Stimulated activated memory B cell treated with anti-CD40 and anti-IgM and Interleukin-4, amounts not matched to agents 10 μg/mL and 1 μg/mL and 100 μg/mL, for 72 hours (primary cell): ENCODE data around the gene NR3C1.

Experiments
- ATAC-seq: fragments of 150-1000 bp; cut with Tn5 transposase; 2 replicates; pipeline ENCODE4 v1.10.0; 2021
- H3K27ac Mint-ChIP-seq: one replicate; pipeline ENCODE4 v1.8.0; 2022; ENCODE audit warnings: mild to moderate bottlenecking, mixed read lengths
- H3K27me3 Mint-ChIP-seq: one replicate; pipeline ENCODE4 v1.8.0; 2022; ENCODE audit warnings: mixed read lengths
- H3K36me3 Mint-ChIP-seq: one replicate; pipeline ENCODE4 v1.8.0; 2022; ENCODE audit warnings: mixed read lengths
- H3K4me1 Mint-ChIP-seq: one replicate; pipeline ENCODE4 v1.8.0; 2022; ENCODE audit warnings: mixed read lengths
- H3K4me3 Mint-ChIP-seq: one replicate; pipeline ENCODE4 v1.8.0; 2022; ENCODE audit warnings: mild to moderate bottlenecking, moderate library complexity, mixed read lengths
- H3K9me3 Mint-ChIP-seq: one replicate; pipeline ENCODE4 v1.8.0; 2022; ENCODE audit warnings: mixed read lengths

NR3C1 gene

DNA sequence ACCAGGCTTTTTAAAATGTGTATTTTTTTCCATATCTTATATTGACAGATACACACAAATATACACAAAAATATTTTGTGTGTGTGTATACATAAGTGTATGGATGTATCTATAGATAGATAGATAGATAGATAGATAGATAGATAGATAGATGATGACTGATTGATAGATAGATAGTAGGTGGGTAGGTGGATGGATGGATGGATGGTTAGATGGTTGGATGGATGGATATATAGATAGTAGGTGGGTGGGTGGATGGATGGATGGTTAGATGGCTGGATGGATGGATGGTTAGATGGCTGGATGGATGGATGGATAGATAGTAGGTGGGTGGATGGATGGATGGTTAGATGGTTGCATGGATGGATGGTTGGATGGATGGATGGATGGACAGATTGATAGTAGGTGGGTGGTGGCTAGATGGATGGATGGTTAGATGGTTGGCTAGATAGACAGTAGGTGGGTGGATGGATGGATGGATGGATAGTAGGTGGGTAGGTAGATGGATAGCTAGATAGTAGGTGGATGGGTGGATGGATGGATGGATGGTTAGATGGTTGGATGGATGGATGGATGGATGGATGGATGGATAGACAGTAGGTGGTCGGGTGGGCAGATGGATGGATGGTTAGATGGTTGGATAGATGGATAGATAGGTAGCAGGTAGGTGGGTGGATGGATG lies 156.2 kb downstream of the NR3C1 start:
- Mint-ChIP-seq H3K36me3 (no peaks in the 10 kb centered on the region), H3K9me3 (peaks cover 6% of the 10 kb centered on the region), H3K4me1 (peaks cover 4% of the 10 kb centered on the region), H3K27ac (no peak overlapping the region), H3K4me3 (no peak overlapping the region), H3K27me3 (no peaks in the 10 kb centered on the region)
- ATAC-seq: no peak

DNA sequence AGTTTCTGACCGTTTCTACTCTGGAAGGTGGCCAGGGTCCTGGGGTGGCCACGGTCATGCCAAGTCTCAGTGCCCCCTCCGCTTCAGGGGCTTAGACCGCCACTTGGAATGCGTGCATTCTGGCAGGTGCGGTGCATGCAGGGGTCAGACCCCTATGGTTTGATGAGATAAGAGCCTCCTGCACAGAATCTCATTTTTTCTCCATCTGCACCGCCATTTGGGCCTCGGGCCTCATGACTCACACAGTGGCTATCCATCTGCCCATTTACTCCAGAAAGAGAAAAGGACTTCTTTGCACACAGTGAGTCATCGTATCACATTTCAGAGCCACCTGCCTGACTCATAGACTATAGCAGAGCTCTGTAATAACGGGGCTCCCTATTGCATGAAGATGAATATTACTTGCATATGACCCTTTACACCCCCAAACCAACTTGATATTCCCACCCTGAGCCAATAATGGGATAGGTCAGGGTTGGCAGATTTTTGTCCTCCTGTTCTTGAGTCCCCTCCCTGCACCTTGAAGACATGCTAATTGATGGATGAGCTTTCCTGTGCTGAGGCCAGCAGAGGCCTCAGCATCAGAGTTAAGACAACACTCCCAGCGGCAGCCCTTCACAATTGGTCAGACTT lies 157.4 kb downstream of the NR3C1 start:
- H3K9me3 Mint-ChIP-seq: peaks cover 6% of the 10 kb centered on the region
- H3K27ac Mint-ChIP-seq: no peak overlapping the region
- no peaks in the 10 kb centered on the region for H3K27me3 Mint-ChIP-seq
- ATAC-seq: no peak
- H3K4me3 Mint-ChIP-seq: no peak overlapping the region
- H3K4me1 Mint-ChIP-seq: no peaks in the 10 kb centered on the region
- H3K36me3 Mint-ChIP-seq: no peaks in the 10 kb centered on the region

DNA sequence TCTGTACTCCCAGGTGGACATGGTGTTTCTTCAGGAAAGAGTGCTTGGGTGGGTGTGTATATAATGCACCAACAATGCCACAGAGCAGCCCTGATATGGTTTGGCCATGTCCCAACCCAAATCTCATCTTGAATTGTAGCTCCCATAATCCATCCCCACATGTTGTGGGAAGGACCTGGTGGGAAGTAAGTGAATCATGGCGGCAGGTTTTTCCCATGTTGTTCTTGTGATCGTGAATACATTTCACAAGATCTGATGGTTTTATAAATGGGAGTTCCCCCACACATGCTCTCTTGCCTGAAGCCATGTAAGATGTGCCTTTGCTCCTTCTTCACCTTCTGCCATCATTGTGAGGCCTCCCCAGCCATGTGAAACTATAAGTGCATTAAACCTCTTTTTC lies 158.5 kb downstream of the NR3C1 start:
- Mint-ChIP-seq H3K4me1 (no peaks in the 10 kb centered on the region), H3K27me3 (no peaks in the 10 kb centered on the region), H3K9me3 (peaks cover 6% of the 10 kb centered on the region), H3K36me3 (no peaks in the 10 kb centered on the region), H3K4me3 (no peak overlapping the region), H3K27ac (no peak overlapping the region)
- ATAC-seq: no peak

DNA sequence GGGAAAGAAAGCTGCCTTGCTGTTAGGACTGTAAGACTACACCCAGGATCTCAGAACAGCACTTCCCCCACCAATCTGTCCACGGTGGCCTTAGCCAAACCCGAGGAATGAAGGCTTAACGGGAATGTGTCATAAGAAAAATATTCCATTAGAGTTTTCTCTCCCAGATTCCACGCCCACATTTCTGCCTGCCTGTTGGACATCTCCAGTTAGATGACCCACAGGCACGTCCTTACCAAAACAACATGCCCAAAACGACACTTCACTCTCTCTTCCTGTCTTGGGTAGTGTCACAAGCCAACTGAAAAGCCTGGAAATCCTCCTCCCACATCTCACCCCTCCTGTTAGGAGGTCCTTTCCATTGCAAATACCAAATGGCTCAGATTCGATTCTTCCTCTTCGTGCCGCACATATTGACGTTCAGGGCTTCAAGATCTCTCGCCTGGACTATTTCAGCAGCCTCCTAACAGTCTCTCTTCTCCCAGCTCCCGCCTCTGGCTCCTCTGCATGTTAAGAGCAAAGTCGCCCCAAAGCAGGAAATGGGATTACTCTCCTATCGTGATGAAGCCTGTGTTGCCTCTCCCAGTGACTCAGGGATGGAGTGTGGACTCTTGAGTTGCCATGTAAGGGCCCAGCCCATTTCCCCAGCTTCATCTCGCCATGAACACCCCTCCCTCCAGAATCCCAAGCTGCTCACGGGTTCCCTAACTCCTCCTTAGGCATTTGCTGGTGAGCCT lies 159.3 kb downstream of the NR3C1 start:
- Mint-ChIP-seq H3K4me3 (no peak overlapping the region), H3K4me1 (no peaks in the 10 kb centered on the region), H3K9me3 (peaks cover 6% of the 10 kb centered on the region), H3K27ac (no peak overlapping the region), H3K36me3 (no peaks in the 10 kb centered on the region), H3K27me3 (no peaks in the 10 kb centered on the region)
- ATAC-seq: no peak

DNA sequence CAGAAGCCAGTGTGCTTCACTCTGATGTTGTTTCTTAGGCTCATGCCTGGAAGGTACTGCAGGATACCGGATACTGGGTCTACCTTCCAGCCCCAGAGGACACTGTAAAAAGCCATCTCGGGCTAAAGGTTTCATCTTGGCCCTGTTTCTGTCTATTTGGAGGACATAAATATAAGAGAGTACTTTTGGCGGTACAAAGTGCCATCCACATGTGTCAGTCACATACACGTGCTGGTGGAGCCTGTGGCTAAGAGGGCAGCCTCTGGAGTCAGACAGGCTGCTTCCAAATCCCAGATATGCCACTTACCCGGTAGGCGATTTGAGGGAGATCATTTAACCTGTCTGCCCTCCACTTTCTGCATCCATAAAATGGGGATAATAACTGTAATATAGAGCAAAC lies 160.4 kb downstream of the NR3C1 start:
- H3K27ac Mint-ChIP-seq: no peak overlapping the region
- no peak overlapping the region for H3K4me3 Mint-ChIP-seq
- H3K27me3 Mint-ChIP-seq: no peaks in the 10 kb centered on the region
- no peaks in the 10 kb centered on the region for H3K4me1 Mint-ChIP-seq
- no peaks in the 10 kb centered on the region for H3K36me3 Mint-ChIP-seq
- H3K9me3 Mint-ChIP-seq: peaks cover 6% of the 10 kb centered on the region
- ATAC-seq: no peak

DNA sequence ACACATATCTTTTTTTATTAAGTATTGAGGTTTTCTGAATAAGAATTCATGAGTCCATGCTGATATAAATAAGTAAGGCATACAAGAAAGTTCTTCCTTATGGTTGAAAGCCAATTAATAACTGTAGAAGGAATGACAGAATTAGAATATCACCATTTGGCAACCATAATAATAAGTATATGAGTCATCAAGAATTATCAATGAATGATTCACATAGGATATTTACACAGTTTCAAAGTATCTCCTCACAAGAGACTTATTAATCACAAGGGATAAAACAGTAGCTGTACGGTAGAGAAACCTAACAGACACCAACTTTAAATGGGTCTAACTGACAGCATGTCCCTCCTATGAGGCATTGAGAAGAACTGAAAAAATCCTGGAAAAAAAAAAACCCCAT lies 161.6 kb downstream of the NR3C1 start:
- H3K36me3 Mint-ChIP-seq: no peaks in the 10 kb centered on the region
- no peaks in the 10 kb centered on the region for H3K27me3 Mint-ChIP-seq
- H3K4me1 Mint-ChIP-seq: no peaks in the 10 kb centered on the region
- no peak overlapping the region for H3K4me3 Mint-ChIP-seq
- H3K9me3 Mint-ChIP-seq: no peaks in the 10 kb centered on the region
- no peak for ATAC-seq
- no peak overlapping the region for H3K27ac Mint-ChIP-seq

DNA sequence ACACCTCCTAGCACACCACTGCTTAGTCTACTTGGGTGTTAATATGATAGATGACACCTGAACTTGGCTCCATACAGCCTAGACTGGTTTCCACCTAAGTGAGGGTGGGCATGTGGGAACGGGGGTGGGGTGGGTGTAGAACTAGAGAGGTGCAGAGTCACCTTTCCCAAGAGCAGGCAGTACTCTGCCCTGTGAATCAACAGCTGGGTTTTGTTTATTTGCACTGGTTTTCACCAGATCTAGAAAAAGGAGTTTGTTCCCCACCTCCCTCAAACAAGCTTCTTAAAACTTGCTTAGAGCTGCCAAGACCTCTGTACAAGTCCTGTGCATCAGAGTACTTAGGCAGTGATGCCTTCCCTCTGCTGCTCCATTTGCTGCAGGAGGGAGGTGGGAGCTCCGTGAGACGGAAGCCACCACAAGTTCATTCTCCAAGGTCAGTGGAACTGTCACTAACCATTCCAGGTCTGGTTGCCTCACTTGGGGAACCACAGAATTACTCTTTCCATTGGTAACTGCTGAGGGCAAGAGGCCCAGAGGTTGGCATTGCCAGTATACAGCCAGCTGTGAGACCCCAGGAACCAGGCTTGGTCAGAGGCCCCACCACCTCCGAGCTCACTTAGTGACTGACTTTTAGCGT lies 163.5 kb downstream of the NR3C1 start:
- Mint-ChIP-seq H3K36me3 (no peaks in the 10 kb centered on the region), H3K9me3 (no peaks in the 10 kb centered on the region), H3K4me1 (no peaks in the 10 kb centered on the region), H3K27ac (no peak overlapping the region), H3K4me3 (no peak overlapping the region), H3K27me3 (no peaks in the 10 kb centered on the region)
- ATAC-seq: no peak

DNA sequence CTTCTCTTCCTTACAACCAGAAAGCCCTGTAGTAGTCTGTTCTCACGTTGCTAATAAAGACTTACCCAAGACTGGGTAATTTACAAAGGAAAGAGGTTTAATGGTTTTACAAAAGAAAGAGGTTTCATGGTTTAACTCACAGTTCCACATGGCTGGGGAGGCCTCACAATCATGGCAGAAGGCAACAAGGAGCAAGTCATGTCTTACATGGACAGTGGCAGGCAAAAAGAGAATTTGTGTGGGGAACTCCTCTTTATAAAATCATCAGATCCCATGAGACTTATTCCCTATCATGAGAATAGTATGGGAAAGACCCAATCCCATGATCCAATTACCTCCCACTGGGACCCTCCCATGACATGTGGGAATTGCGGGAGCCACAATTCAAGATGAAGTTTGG lies 164.9 kb downstream of the NR3C1 start:
- Mint-ChIP-seq H3K4me1 (no peaks in the 10 kb centered on the region), H3K9me3 (no peaks in the 10 kb centered on the region), H3K27ac (no peak overlapping the region), H3K4me3 (no peak overlapping the region), H3K36me3 (no peaks in the 10 kb centered on the region), H3K27me3 (no peaks in the 10 kb centered on the region)
- no peak for ATAC-seq

DNA sequence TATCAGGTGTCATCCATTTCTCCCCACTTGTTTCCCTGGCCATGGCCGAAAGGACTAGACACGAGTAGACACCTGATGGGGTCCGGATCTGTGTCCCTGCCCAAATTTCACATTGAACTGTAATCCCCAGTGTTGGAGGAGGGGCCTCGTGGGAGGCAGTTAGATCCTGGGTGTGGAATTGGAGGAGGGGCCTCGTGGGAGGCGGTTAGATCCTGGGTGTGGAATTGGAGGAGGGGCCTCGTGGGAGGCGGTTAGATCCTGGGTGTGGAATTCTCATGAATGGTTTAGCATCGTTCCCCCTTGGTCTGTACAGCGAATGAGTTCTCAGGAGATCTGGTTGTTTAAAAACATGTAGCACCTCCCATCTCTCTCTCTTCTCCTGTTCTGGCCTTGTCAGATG lies 165.8 kb downstream of the NR3C1 start:
- no peak overlapping the region for H3K27ac Mint-ChIP-seq
- H3K9me3 Mint-ChIP-seq: no peaks in the 10 kb centered on the region
- ATAC-seq: no peak
- H3K36me3 Mint-ChIP-seq: no peaks in the 10 kb centered on the region
- no peak overlapping the region for H3K4me3 Mint-ChIP-seq
- no peaks in the 10 kb centered on the region for H3K4me1 Mint-ChIP-seq
- H3K27me3 Mint-ChIP-seq: no peaks in the 10 kb centered on the region

DNA sequence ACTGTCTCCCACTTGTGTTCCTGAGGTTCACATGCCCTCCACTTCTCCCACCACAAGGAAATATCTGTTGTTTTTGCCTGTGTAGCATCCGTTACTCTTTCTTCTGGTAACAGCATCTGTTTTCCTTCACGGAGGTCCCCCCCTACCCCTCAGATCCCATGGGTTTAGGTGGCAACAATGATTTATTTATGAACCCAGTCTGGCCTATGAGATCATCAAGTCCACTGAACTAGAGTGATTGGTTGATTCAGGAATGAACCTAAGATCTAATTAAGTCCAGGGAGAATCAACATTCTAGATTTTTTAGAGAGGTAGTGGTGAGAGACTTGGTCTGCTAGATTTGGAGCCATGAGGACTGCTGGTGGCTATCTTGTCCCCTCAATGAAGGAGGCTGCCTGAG lies 166.8 kb downstream of the NR3C1 start:
- no peak for ATAC-seq
- Mint-ChIP-seq H3K36me3 (no peaks in the 10 kb centered on the region), H3K27ac (no peak overlapping the region), H3K4me1 (no peaks in the 10 kb centered on the region), H3K4me3 (no peak overlapping the region), H3K27me3 (peaks cover 2% of the 10 kb centered on the region), H3K9me3 (no peaks in the 10 kb centered on the region)

DNA sequence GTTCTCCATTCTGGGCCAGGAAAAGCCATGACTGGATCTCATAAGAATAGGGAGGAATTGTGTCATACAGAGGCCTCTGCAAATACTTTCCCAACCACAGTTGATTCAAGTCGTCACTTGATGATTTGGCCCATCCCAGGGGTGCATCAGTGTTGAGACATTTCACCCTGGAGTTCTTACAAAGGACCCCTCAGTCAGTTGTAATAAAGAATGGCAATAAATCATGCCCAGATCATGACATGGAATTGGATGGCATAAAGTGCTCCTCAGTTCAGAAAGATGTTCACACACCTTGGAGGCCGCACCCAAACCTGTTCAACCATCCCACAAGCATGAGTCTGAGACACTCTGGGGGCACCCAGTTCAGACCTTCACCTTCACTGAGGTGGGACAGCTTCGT lies 168.1 kb downstream of the NR3C1 start:
- Mint-ChIP-seq H3K9me3 (no peaks in the 10 kb centered on the region), H3K36me3 (no peaks in the 10 kb centered on the region), H3K27ac (no peak overlapping the region), H3K27me3 (peaks cover 13% of the 10 kb centered on the region), H3K4me1 (peaks cover 6% of the 10 kb centered on the region), H3K4me3 (no peak overlapping the region)
- ATAC-seq: no peak

DNA sequence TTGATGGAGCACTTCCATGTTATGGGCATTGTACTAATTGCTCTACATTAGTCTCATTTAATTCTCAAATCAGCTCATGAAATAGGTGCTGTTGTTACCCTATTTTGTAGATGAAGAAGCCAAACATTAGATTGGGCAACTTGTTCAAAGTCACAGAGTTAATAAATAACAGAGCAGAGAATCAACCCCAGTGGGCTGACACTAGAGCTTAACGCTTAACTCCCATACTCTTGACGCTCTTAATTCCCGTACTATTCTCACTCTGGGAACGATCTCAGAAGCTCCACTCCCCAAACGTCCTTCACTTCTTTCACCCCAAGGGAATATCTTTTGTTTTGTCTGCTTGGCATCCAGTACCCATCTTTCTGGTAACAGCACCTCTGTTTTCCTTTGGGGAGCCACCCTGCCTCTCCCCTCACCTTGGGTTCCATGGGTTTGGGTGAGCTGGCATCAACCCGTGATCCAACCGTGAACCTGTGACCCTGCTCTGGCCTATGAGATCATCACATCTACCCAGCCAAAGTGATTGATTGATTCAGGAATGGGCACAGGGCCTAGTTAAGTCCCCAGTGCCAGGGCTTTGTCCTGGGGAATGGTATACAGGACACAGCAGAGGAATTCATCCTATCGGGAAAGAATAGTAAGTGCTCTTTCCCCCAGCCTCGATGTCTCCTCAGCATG lies 169.2 kb downstream of the NR3C1 start:
- Mint-ChIP-seq H3K4me3 (no peak overlapping the region), H3K27me3 (peaks cover 13% of the 10 kb centered on the region), H3K27ac (no peak overlapping the region), H3K9me3 (no peaks in the 10 kb centered on the region), H3K36me3 (no peaks in the 10 kb centered on the region), H3K4me1 (peaks cover 18% of the 10 kb centered on the region)
- ATAC-seq: no peak

DNA sequence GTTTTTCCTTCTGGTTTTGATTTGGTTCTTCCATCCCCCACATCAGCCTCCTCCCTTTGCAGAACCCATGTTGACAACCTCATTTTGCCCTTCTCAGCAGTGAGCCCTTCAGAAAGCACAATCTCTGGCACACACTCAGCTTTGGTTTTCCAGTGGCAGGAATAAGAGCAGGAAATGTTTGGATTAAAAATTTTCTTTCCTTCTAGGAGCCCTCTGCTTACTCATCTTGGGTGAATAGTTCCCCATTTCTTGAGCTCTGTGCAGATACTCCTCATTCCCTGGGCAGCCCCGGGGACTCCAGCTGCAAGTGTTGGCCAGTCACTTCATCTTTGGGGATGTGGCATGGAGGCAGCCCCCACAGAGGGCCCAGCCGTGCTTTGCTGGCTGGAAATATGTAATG lies 170.5 kb downstream of the NR3C1 start:
- no peaks in the 10 kb centered on the region for H3K9me3 Mint-ChIP-seq
- peaks cover 18% of the 10 kb centered on the region for H3K4me1 Mint-ChIP-seq
- ATAC-seq: no peak
- no peak overlapping the region for H3K4me3 Mint-ChIP-seq
- H3K36me3 Mint-ChIP-seq: no peaks in the 10 kb centered on the region
- H3K27ac Mint-ChIP-seq: no peak overlapping the region
- peaks cover 13% of the 10 kb centered on the region for H3K27me3 Mint-ChIP-seq

DNA sequence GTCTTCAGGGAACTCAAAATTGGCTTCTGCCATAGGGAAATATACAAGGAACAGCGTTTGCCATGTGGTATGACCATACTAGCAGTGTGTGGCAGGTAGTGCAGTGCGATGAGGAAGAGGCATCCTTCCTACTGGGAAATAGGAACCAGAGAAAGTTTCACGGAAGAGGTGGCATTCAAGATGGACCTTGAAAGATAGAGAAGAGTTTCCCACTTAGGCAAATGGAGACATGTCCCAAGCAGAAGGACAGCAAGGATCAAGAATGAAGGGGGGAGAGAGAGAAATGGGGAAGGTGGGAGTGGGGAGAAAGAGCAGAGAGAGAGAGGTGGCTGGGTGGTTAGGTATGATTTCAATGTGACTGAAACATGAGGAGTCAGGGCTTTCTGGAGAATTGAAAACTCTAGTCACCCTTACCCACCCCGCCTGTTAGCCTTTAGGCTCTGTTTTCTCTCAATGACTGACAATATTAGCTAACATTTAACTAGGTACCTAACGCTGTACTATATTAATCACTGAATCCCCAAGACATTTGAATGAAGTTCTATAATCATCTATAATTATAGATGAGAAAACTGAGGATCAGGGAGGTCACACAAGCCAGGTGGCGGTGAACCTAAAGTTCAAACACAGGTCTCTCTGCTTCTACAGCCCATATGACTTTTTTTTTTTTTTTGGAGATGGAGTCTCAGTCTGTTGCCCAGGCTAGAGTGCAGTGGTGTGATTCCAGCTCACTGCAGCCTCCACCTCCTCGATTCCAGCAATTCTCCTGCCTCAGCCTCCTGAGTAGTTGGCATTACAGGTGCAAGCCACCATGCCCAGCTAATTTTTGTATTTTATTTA lies 171.3 kb downstream of the NR3C1 start:
- Mint-ChIP-seq H3K27ac (no peak overlapping the region), H3K4me1 (peaks cover 18% of the 10 kb centered on the region), H3K4me3 (no peak overlapping the region), H3K27me3 (peaks cover 13% of the 10 kb centered on the region), H3K9me3 (no peaks in the 10 kb centered on the region), H3K36me3 (no peaks in the 10 kb centered on the region)
- ATAC-seq: no peak
